GM19043 (cell line): Measurements from ENCODE around the gene FAXDC2.
"Not testable (repeated sequence)": the region's sequence is repeated elsewhere in the genome, so short reads cannot be mapped to it uniquely, and the experiment has no call there.

ENCODE experiments used
- ATAC-seq: cut with Tn5 transposase; IDR thresholded peaks from one replicate; pipeline ENCODE4 v1.9.1; 2021; ENCODE audit warnings: low read depth; ENCODE audit not compliant: unreplicated experiment

Gene FAXDC2

GRCh38 chr5:154832804-154833203, 17.6 kb downstream of the FAXDC2 start:
- ATAC-seq: not testable (repeated sequence)

GRCh38 chr5:154831451-154831850, 19.0 kb downstream of the FAXDC2 start:
- no peak for ATAC-seq

DNA sequence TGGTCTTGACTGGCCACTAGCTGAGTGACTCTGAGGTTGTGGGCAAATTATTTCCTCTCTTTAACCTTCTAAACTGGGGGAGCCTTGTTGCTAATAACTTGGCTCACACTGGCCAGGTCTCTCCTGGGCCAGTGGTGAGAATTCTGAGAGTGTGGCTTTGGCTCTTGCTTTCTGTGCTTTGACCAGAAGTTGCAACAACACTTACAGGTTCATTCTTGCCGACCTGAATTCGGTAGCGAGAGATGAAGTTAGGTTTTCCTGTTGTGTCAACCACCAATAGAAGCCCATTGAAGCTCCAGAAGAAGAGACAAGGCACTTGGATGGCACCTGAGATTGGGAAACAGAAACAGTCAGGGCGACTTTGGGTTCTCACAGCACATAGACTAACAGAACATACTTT, 19.8 kb downstream of the FAXDC2 start:
- no peak for ATAC-seq

- ATAC-seq: no peak
Observed at GRCh38 chr5:154830219-154830595, 20.2 kb downstream of the FAXDC2 start.

DNA sequence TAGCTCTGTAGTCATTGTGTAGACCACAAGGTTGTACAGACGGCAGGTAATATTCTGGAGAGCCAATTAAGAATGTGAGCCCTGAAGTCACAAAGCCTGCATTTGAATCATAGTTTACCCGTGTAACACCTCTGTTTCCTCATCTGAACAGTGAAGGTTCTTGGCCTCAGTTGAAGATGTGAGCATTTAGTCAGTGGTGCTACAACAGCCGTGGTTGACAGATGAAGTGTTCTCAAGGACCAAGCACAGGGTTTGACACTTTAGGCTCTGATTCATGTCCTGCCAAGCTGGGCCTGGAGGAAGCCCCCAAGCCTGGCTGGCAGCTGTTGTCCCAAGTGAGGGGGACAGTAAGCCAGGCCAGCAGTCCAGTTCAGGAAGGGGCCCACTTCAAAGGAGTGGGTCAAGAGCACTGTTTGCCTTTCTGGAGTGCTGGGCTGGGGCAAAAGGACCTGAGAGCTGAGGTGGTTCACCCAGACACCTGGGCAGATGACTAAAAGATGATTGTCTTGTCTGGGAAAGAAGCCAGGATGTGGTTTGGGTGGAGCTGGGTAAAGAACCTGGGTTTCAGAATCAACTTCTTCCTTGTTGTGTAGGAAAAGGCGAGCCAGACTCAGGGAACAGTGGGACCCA, 20.7 kb downstream of the FAXDC2 start:
- no peak for ATAC-seq

DNA sequence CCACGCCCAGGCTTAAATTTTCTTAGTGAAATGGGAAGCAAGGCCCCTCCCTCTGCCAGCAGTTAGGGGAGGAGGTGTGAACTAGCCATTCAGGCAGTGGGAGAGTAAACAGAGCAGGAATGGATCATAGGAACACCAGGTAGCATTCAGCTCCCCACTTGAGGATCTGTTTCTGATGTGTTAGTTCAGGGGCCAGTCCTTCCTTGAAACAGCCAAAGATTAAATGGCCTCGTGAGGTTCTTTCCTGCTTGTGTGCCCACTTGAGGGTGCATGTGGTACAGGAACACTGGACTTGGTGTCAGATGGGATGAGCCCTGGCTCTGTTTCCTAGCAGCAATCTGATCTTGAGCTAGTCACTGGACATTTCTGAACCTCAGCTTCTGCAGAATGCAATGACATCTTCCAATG, 21.2 kb downstream of the FAXDC2 start:
- ATAC-seq: no peak

- no peak for ATAC-seq
Observed at GRCh38 chr5:154824070-154824469, 26.3 kb downstream of the FAXDC2 start.

DNA sequence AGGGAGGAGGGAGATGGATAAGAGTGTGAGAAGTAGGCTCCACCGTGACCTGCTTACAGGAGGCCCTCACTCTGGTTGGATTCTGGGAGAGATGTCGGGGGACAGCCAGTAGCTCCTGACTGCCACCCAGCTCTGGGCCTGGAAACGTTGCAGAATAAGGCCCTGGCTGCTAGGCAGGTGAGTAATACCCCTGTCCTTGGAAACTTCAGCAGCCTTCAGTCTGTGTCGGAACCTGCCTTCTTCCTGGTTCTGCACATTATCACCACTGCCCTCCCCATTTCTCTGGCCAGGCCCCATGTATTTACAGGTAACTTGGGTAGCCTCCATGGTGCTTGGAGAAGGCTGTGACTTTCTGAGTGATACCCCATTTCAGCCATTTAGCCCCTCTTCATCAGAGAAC, 26.8 kb downstream of the FAXDC2 start:
- ATAC-seq: no peak

DNA sequence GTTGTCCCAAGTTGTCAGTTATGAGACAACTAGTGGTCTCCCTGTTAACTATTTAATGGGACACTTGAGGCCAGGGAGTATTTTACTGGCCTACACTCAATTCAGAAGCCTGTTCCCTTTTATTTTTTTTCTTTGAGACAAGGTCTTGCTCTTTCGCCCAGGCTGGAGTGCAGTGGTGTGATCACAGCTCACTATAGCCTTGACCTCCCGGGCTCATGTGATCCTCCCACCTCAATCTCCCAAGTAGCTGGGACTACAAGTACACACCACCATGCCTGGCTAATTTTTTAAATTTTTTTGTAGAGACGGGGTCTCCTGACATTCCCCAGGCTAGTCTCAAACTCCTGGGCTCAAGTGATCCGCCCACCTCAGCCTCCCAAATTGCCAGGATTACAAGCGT, 27.5 kb downstream of the FAXDC2 start:
- ATAC-seq: not testable (repeated sequence)

DNA sequence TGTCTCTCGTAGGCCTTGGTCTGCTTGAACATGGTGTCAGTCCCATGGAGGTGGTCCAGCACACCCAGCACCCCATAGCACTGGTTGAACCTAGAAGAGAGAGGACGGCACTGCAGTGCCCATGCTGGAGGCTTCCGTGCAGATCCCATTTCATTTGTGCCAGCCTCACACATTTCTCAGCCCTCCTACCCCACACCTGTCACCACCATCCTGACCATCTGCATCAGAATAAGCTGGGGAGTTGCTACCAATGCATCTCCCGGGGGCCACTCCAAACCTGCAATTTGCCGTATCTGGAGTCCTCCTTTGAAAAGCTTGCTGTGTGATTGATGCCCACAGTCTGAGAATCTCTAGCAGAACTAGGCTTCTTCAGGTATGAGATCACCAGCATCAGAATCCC, 30.0 kb downstream of the FAXDC2 start:
- ATAC-seq: no peak

- ATAC-seq: no peak
Observed at GRCh38 chr5:154819546-154819945, 30.9 kb downstream of the FAXDC2 start.

- no peak for ATAC-seq
Observed at GRCh38 chr5:154818471-154819116, 31.8 kb downstream of the FAXDC2 start.

DNA sequence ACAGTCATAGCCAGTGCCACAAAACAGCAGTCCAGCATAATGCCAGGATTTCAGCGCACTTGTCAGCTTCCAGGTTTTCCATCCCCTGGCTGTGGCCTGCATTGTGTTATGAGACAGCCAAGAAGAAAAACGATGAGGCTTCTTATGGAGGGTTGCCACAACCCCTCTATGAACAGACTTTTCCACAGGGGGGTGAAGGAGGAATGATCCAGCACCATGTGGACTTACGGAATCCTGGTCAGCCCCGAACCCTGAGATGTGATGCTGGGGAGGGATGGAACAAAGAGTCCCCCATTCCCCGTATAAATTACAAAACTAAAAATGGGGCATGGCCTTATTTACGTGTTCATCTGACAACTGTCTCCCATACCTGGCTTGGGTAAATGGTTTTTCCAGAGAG, 32.6 kb downstream of the FAXDC2 start:
- ATAC-seq: no peak

DNA sequence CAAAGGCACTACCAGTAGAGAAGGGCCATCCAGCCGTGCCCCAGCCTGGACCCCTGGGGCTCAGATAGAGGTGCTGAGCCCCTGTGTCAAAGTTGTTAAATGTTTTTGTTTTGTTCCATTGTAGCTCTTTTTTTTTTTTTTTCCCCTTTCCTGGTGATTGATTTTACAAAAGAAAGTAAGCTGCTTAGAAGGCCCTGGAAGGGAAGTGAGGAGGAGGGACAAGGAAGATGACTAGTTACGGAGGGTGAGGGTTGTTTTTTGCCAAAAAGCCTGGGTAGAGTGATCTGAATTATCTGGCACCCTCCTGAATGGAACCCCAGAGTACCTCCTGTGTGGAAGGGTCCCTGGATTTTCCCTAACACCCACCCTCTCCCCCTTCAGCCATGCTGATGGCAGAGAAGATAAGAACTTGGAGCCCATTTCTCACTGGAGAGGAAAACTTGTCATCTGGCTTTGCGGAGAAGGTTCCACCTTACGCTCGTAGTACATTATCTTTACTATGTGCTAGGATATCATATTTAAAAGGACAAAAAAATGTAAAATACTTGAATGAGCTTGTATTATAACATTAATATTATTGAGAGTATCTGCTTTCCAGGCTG, 33.4 kb downstream of the FAXDC2 start:
- ATAC-seq: no peak

DNA sequence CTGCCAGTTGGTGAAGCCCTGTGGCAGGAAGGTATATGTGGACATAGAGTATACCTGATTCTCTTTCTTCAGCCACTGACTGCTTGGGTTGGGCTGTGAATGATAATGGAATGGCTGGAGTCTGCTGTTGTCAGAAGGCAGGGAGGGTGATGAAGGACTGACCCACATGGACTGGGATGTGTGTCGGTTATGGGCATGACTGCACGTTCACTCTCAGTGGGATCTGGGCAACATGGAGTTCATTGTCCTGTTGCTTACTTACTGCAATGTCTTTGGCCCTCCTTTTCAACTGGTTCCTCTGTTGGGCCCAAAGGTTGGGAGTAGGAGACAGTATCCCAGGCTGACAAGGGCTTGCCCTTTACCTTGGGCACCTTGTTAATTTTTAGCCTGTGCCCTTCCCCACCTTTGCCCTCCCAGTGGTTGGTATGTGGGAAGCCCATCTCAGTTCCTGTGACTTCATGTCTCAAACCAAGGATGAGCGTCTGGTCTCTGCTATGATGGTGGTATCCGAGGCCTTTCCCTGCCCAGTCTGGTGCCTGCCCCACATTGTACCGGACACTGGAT, 34.6 kb downstream of the FAXDC2 start:
- no peak for ATAC-seq

DNA sequence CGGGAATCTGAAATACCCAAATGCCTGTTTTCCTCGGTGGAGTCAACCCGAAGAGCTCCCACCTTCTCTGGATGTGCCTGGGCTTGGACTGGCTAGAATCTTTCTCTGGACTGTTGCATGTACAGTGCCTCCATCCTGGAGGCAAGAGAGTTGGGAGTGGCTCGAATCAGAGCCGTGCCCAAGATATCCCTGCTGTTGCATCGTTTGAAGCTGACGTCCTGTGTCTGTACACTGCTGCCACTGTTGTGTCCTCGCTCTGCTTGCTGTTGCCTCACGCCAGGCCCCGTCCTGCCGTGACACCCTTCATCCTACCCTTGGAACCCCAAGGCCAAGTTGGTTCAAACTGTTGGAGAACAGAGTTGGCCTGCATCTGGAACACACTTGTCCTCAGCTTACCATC, 35.4 kb downstream of the FAXDC2 start:
- ATAC-seq: no peak

DNA sequence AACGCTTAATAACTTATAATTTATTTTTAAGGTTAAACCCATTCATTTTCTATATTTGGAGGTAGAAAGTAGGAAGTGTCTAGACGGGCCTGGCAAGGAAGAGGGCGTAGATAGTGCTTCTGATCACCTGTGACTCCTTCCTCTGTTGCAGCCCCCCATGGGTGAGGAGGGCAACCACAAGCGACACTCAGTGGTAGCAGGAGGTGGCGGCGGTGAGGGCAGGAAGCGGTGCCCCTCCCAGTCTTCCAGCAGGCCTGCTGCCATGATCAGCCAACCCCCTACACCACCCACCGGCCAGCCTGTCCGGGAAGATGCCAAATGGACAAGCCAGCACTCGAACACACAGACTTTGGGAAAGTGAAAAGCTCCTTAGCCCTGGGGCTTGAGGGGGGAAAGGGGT, 36.7 kb downstream of the FAXDC2 start:
- ATAC-seq: no peak

DNA sequence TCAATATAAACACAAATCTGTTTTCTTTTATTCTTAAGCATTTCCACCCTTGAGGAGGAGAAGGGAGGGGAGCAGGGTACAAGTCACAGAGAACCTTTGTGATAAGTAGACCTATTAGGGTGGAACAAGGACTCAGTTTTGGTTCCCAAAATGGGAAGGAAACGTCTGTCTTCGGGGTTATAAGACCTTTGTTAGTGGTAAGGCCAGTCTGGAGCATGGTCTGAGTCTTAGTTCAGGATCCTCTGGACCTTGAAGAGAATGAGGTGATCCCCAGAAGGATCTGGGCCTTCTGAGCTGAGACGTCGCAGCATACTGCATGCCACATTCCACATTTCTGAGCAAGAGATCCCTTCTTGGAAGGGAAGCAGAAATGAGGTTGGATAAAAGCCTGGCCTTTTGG, 37.2 kb downstream of the FAXDC2 start:
- no peak for ATAC-seq

DNA sequence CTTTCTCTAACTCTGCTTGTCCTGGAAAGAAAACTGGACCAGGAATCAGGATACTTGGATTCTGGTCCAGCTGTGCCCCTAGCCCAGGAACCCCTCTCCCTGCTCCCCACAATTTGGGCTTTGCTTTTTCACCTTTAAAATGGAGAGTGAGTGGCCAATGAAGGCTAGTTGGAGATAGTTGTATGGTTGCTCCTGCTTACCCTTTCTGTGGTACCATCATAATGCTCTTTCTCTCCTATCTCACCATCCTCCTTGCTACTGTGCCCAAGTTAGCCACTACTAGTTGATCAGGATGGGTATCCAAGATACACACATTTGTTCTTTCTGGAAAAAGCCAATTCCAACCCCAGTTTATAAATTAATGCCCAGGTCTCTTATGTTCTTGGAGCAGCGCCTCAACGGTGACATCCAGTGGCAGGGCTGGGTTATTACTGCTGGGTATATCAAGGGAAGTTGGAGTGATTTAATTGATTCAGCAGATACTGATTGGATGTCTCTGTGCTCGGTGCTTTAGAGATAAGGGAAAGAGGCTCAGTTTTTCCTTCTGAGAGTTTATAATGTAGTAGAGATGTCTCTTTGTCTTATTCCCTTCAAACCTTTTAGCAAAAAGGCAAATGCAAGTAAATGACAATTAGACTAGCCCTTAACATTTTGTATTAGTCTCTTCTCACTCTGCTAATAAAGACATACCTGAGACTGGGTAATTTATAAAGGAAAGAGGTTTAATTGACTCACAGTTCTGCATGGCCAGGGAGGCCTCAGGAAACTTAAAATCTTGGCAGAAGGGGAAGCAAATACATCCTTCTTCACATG, 38.5 kb downstream of the FAXDC2 start:
- ATAC-seq: peak; percentile 76

DNA sequence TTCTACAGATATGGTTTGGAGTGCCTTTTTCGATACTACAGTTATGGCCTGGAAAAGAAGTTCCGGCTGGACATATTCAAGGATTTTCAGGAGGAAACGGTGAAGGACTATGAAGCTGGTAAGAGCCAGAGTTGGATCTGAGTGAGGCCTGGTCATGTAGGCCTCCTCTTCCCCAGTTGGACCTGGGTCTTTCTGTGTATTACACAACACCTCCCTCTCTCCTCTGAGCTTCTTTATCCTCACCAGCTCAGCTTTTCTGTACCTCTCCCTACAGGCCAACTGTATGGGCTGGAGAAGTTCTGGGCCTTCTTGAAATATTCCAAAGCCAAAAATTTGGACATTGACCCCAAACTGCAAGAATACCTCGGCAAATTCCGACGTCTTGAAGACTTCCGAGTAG, 39.2 kb downstream of the FAXDC2 start:
- no peak for ATAC-seq

GRCh38 chr5:154806176-154806575, 44.2 kb downstream of the FAXDC2 start:
- no peak for ATAC-seq
